SIG-M5 (cell line): ENCODE results near the gene ARHGAP20.

ENCODE experiments used
- DNase-seq: peaks from one replicate; lab custom pipeline; 2025; lab: John Stamatoyannopoulos, UW

Gene ARHGAP20

DNA sequence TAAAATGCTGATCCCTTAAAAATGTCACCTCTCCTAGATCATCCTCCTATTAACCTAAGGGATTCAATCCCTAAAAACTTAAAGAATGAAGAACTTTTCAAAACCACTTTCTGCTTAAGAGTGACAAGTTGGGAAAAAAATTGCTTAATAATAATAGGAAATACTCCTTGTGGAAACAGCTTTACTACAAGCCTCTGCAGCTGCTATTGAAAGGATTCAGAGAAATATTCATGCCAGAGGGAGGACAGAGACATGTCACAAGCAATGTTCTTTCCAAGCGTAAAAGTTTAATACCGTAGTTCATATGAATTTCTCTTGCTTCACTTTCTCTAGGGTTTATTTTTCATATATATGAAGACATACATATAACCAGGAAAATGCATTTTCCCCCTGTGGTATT, 98.2 kb downstream of the ARHGAP20 start:
- DNase-seq: no peak

DNA sequence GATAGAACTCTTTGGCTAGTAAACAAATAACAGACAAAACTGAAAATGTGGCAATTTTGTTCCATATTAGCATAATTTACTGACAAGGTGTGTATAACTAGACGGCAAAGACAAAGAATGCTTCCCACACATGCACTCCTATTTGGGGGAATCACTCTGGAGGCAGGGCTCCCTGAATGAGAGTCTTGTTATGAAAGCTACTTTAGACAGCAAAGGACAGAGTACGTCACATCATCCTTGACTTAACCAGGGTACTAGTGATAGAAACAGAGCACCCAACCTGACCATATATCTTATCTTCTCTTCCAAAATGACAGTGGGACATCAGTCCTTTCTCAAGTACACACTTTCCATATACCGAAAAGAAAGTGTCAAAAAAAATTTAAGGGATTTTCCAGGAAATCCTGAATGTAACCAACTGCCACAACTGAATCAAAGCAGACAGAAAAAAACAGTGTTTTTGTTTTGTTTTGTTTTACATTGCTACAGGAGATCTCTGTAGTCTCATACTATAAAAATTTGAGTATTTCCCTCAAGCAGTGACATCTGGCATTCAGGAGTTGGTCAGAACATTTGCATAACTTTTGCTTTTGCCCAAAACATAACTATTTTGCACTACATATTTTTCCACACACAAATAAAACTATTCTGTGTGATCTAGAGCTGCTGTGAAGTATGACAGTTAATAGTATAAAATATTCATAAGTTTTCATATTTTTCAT, 98.9 kb downstream of the ARHGAP20 start:
- DNase-seq: no peak

DNA sequence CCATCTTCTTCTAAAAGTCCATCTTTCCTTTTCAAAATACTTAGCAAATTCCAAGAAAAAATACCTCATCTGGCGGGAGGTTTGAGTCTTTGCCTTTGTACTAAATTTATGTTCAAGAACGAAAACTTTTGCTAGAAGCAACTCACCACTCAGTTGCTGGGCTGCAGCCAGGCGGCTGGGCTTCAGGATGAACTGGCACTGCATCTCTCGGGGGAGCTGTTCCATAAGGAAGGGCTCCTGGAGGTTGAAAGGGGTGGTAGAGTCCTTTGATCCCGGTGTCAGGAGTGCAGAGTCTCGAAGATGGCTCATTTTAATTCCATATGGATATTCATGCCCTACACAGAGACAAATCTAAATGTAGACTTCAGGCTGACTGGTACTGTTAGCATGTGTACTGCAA, 105.8 kb downstream of the ARHGAP20 start:
- no peak for DNase-seq

DNA sequence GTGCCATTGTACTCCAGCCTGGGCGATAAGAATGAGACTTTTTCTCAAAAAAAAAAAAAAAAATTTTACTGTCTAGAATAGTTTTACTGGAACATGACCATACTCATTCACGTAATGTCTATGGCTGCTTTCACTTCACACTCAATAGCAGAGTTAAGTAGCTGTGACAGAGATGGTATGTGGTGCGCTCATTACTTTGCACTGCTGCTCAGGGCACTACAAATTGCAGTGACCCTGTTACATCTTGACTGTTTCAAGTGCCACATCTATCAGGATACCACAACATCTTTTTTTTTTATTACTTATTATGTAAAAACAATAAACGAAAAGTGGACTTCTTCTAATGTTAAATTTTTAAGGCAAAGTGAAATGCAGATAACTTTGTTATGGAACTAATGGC, 110.3 kb downstream of the ARHGAP20 start:
- DNase-seq: no peak

DNA sequence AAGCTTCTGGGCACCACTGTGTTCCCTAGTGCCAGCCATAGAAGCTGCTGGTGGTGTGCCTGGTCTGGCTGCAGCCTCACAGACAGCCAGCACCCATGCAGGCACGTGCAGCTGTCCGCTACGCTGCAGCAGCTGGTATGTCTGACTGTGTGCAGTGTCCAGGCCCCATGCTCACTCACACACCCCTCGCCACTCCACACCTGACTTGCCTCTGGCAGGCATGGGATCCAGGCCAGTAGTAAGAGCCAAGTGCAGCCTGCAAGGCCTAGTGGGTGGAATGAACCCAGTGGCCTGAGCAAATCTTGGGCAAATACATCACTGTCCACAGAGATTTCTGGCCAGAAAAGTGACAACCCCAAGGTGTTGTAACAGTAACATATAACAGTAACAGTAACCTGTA, 111.9 kb downstream of the ARHGAP20 start:
- DNase-seq: no peak

DNA sequence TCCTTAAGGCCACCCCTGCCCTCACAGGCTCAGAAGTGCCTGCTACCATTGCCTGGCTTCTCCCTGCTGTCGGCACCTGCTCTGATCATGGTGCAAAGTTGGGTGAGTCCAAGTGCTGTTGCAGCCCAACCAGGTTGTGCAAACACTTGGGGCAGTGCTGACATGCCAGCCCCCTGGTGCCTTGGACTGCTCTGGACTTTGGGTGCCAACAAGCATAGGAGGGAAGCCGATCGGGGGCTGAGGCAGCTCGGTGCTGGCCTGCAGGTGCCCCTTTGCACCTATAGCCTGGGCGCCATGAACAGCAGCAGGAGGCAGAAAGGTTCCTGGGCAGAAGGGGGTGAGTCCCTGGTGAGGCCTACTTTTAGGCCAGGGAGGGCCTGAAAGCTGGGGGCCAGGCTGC, 113.0 kb downstream of the ARHGAP20 start:
- DNase-seq: no peak

DNA sequence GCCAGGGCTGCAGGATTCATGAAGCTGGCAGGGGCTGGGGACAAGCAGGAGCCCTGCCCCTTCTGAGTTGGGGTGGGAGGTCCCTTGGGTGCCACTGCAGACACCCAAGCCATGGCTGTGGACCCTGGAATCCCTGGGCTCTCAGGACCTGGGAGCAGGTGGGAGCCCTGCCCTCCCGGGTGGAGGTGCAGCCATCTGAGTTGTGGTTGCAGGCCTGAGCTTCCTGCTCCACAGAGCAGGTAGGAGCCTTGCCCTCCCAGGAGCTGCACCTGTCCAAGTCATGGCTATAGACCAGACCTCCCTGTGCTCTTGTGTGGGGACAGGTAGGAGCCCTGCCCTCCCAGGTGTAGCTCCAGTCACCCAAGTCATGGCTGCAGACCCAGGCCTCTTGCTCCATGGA, 113.5 kb downstream of the ARHGAP20 start:
- no peak for DNase-seq

DNA sequence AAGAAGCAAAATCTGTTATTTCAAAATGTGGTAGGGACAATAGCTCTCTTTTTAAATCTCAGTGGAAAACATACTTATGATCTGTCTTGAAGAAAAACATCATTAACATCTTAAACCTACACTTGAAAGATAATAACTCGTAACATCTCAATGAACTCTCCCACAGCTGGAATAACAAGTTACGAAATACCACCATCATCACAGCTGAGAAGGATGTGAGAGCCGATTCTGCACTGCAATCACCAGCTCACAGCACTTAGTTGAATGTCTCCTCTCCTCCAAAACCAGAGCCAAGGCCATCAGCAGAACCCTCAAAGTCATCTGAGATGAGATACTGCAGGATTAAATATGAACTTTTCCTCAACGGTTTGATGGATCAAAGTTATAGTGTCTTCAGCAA, 124.3 kb downstream of the ARHGAP20 start:
- no peak for DNase-seq

DNA sequence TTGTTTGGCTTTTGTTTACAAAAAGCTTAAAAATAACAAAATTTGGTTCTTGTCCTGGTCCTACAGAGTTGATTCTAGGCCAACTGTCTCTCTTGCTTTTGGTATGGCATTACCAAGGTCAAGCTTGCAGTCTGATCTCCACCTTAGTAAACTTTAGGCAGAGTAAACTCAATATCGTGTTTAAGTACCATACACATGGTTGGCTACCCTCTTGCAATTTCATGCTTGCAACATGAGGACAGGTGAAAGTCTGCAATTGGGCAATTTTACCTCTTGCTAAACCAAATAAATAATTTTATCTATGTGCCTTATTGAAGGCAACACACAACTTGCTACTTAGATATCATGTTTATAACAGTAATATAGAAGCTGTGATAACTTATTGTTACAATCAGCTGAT, 125.1 kb downstream of the ARHGAP20 start:
- DNase-seq: no peak

DNA sequence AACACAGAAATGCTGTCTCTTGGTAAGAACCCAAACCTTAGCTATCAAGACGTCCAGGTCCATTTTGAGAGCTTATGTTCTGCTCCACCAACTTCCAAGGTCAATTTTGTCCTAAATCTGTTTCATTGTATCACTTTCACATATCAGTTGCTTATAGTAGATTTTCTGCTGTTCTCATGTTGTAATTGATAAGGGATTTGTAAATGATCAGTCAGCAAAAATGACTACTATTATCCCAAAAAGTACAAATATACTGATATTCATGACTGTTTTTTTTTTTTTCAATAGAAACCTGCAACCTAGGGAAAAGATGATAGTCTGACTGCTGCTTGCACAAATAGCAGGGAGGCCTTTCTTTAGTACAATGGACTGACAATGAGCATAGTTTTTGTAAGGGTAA, 128.1 kb downstream of the ARHGAP20 start:
- no peak for DNase-seq

DNA sequence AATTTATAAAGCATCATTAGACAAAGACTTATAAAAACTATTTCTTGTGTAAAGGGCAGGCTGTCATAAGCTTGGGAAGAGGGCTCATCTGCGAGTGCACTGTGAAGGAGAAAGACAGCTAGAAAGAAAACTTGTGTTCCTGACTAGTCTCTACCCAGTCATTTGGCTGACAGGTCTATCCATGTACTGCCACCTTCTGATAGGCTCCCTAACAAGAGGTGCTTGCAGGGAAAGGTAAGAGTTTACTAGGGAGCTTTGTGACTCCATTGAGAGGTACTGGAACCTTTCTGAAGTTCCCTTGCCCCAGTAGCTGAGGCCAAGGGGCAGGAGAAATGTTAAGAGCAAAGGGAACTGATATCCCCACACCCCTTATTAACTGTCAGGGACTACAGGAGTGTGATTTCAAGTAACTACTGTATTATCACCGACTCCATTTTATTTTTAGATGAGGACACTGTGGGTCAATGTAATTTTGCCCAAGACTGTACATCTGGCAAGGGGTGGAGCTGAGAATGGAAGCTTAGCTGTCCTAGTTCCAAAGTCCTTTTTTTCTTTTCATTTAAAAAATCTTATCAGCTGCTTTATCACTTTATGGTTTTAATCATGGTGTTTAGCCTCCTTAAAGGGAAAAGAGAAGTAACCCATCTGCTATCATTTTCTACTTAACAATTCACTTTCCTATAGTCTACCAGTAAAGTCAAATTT, 129.4 kb downstream of the ARHGAP20 start:
- no peak for DNase-seq

DNA sequence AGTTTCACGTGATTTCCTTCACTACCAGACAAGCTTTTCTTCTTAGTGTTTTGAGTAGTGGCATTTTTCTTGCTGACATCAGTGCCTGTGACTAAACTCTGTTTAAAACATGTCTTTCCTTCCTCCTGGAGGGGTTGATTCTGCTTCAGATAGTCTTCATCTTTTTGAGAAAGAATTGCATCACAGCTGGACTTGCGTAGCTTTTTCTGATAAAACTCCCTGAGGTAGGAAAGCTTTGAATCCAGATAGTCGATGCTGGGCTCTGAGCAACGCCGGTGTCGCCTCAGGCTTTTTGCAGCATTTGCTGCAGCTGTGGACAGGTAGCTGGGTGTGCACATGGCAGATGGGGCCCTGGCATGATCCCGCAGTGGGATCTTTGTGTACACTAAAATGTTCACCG, 131.7 kb downstream of the ARHGAP20 start:
- no peak for DNase-seq

DNA sequence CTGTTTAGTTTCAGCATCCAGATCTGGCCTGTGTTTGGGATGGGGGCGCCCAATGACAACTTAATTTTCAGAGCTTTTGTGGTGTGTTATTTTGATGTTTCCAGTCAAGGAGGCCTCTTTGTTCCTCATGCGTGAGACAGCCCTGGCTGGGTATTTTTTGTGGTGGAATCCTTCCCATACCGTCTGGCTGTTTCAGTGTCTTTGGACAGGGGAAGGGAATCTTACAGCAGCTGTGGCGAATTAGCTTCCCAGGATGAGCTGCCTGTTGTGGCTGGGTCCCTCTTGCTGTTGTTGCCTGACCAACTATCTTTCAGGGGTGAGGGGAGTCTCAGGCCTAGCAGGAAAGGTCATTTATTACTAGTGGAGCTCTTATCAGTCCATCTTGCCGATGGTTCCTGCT, 138.8 kb downstream of the ARHGAP20 start:
- DNase-seq: no peak

DNA sequence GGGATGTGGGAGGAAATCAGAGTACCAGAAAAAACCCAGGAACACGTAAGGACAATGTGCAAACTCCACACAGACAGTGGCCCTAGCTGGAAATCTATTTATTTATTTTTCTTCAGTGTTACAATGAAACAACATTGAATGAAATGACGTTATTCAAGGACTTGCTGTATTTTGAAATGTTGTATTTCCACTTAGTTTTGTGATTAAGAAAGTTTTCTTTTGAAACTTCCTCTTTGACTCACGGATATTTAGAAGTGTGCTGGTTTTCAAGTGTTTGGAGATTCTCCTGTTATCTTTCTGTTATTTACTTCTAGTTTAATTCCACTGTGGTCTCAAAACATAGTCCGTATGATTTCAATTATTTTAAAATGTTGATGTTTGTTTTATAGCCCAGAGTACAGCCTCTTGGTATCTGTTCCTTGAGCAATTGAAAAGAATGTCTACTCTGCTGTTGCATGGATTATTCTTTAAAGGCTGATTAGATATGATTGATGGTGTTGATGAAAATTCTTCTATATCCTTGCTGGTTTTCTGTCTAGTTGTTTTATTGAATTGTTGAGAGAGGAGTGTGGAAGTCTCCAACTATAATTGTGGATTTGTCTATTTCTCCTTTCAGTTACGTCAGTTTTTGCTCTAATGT, 141.0 kb downstream of the ARHGAP20 start:
- DNase-seq: no peak

DNA sequence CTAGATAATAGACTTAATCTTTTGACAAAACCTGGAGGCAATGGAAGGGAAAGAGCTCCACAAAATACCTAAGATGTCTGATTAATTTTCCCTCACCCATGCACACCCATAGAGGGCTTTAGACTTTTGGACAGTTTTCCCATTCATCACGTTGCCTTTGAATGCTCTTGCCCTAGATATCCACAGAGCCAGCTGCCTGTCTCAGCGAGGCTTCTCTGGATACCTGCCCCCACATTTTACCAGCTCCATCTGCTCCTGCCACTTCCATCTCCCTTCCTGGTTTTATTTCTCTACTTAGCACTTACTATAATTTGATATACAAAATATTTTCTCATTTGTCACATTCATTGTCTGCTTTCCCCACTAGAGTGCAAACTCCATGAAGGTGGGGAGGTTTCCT, 145.7 kb downstream of the ARHGAP20 start:
- DNase-seq: no peak

DNA sequence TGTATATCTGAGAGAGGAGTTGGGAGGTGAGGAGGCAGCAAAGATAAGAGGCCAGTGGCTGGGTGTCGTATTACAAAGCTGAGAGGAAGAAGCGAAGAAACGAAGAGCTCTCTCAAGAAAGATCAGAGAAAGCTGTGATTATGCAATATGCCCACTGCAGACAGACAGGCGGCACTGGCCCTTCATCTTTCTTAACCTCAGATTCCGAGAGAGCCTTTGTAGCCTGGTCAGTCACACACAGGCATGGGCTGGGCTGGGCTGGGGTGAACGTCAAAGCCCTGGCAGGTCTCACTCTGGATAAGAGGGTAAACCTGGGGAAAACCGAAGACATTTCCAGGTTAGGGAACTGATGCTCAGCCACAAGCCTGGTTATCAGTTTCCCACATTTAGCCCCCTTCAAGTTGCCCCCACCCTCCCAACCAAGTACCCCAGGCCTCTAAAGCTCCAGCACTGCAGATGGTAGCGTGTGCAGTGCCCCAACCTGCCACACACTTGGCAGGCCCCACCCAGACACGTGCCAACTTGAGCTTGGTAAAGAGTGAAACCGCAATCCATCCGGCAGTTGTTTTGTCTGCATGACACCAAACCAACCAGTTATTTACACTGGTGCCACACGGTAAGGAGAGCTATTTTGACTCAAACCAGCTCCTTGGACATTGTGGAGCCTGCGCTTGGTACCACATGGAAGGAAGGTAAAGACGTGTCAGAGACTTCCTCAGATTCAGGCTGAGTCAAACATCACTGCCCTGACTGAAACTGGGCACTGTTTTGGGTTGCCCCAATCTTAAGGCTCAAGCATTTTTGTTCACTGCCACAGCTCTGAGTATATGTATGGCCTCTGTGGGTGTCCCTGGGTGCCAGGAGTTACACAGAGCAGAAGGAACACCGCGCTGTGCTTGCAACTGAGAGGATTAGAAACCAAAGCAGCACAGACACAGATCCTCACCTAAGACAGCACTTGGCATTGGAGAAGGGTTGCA, 146.6 kb downstream of the ARHGAP20 start:
- no peak for DNase-seq

DNA sequence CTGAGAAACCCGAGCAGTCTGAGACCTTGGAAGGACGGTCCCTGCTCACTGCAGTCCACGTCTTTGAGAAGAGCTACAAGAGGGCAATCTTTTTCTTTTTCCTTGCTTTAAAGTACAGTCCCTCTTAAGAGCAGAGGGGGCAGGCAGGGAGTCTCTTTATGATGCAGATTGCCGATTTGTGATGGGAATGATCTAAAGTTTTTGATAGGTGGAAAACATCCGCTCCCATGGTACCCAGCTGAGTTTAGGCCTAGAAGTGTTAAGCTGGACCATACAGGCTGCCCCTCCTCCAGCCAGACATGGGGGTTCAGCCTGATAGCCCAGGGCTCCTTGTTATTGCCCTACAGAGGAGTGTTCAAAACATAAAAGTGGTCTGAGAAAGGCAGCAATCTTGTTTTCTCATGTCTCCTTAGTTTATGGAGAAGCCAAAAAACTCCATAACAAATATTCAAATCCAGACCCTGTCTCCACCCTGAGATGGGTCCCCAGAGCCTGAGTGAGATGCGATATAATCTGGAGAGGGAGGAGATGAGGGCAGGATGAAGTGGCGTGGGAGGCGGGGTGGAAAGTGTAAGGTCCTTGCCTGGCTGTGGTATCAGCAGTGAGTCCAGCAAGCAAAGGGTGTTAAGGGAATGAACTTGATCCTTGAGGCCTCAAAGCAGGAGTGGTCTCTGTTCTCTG, 147.4 kb downstream of the ARHGAP20 start:
- DNase-seq: no peak

DNA sequence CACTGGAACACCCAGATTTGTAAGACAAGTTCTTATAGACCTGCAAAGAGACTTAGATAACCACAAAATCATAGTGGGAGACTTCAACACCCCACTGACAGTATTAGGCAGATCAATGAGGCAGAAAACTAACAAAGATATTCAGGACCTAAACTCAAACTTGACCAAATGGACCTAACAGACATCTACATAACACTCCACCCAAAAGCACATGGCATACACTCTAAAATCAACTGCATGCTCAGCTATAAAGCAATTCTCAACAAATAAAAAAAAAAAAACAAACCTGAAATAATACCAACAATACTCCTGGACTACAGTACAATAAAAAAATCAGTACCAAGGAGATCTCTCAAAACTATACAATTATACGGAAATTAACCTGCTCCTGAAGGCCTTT, 167.5 kb downstream of the ARHGAP20 start:
- DNase-seq: no peak

DNA sequence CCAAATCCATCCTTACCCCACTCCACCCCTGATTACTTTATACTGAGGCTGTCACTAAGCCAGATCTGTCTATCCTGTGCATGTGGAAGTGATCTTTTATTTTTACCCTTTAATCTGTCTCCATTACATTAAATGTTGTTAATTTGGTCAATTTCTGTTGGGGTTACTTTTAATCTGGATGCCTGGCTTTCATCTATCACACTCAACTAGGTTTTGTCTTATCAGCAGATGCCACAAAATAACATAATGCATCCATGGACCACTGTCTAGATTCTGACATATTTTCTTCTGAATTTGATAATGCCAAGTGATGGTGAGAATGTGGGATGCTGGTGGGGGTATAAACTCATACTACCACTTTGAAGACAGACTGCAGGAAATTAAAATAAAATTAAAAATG, 174.1 kb downstream of the ARHGAP20 start:
- no peak for DNase-seq

DNA sequence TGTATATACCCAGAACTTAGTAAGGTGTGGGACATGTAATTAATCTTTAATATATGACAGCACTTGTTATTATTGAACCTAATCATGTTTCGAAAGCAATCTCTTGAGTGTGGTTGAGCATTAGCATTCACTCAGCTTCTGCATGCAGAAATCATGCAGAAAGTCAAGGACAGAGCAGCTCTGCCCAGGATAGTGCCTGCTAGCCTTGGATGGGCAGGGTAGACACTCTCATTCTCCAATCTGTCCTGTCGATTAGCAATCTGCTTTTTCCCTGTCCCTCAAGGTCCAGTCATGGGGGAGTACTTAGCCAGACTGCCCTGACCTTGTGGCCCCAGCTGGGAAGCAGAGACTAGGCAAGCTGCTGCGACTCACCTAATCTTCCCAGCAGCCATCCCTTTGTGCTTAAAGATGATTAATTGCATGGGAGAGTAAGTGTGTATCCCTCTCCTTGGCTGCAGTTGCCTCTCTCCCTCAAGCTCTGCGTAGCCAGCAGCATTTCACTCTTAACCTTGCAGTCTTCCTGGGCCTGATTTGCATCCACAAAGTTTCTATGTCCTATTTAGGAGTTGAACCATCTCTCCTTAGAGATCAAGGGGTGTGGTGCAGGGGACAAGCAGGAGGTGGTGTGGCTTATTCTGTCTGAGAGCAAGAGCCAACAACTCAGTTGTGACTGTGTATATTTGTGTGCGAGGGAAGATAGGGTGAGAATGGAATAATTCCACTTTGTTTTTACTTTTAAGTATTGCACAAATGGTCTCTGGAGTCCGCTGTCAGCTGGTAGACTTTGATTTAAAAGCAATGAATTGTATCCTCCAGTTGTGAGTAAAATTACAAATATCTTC, 181.1 kb downstream of the ARHGAP20 start:
- no peak for DNase-seq

DNA sequence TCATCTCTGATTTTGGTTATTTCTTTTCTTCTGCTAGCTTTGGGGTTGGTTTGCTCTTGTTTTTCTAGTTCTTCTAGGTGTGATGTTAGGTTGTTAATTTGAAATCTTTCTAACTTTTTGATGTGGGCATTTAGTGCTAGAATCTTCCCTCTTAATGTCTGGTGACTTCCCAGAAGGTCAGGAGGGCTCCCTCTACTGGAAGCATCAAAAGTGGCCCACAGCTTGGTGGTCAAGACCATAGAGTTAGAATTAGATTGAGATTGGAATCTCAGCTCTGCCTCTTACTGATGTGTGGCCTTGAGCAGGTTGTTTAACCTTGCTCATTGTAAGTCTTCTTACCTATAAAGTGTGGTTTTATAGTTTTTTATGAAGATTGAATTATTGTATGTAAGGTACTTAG, 183.2 kb downstream of the ARHGAP20 start:
- DNase-seq: no peak
